HG03159 (cell line): ENCODE results near the gene PKD2.
"Not testable (repeated sequence)": the region's sequence is repeated elsewhere in the genome, so short reads cannot be mapped to it uniquely, and the experiment has no call there.

Experiments
- ATAC-seq: cut with Tn5 transposase; IDR thresholded peaks from one replicate; pipeline ENCODE4 v1.9.1; 2021; ENCODE audit warnings: mild to moderate bottlenecking, moderate library complexity; ENCODE audit not compliant: unreplicated experiment

The PKD2 gene

GRCh38 chr4:87985887-87986200 is 21.6 kb upstream of the PKD2 start:
- ATAC-seq, result no peak

- ATAC-seq, result no peak
These were observed 20.9 kb upstream of the PKD2 start for GRCh38 chr4:87986508-87986907.

- no peak for ATAC-seq
These were observed 17.7 kb upstream of the PKD2 start for GRCh38 chr4:87989765-87990164.

DNA sequence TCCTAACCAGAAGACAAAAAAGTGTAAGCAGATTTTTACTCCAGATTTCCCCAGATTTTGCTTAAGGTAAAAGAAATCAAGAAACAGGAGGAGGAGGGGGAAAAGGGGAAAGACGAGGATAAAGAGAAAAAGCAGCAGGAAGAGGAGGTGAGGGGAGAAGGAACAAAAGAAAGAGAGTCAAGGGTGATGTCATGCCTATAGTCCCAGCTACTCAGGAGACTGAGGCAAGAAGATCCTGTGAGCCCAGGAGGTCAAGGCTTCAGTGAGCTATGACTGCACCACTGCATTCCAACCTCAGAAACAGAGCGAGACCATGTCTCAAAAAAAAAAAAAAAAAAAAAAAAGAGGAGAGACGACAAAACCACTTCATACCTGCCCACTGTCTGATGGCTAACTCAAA is 12.0 kb upstream of the PKD2 start:
- ATAC-seq, result no peak

DNA sequence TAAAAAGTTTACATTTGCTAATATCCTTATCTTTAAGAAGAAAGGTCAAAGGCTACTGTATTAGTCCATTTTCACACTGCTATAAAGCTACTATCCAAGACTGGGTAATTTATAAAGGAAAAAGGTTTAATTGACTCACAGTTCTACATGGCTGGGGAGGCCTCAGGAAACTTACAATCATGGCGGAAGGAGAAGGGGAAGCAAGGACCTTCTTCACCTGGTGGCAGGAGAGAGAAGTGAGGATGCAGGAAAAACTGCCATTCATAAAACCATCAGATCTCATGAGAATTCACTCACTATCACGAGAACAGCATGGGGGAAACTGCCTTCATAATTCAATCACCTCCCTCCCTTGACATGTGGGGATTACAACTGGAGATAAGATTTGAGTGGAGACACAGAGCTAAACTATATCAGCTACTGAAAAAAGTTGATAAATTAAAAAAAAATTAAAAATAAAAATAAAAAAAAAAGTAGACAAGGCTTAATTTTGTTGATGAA is 8.2 kb upstream of the PKD2 start:
- ATAC-seq, result not testable (repeated sequence)

GRCh38 chr4:88001871-88002270 is 5.6 kb upstream of the PKD2 start:
- no peak for ATAC-seq

DNA sequence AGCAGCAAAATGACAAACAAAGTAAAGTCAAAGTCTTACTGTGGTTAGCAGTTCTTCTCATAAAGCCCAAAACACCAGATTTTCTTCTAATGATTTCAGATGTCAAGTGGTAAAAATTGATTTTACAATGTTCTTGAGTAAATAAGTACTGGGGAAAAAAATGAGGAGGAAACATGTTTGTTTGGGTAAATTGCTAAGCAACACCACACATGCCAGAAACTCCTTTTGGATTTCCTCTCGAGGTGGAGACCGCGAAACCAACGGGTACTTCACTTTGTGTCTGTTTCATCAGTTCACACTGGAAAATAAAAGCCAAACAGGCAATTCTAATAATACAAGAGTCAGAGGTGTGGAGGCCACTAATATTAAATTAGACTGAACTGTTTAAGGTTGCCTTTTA is 4.6 kb upstream of the PKD2 start:
- ATAC-seq, result no peak

DNA sequence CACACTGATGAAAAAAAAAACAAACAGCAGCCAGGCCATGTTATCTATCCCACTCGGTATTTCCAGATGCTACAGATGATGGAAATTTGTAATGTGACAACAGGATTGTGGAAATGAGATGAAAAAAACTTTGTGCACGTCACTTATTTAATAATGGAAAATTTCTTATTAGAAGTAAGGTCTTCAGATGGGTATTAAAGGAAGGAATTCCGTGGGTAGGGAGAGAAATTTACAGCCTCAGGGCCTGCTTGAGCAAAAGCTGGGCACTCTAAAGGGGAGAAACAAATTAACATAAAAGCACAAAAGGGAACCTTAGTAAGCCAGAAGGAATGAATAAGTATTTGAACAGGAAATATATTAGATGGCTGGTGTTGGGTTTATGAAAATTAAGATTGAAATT is 4.2 kb upstream of the PKD2 start:
- no peak for ATAC-seq

- no peak for ATAC-seq
These were observed 2.4 kb upstream of the PKD2 start for GRCh38 chr4:88005076-88005475.

DNA sequence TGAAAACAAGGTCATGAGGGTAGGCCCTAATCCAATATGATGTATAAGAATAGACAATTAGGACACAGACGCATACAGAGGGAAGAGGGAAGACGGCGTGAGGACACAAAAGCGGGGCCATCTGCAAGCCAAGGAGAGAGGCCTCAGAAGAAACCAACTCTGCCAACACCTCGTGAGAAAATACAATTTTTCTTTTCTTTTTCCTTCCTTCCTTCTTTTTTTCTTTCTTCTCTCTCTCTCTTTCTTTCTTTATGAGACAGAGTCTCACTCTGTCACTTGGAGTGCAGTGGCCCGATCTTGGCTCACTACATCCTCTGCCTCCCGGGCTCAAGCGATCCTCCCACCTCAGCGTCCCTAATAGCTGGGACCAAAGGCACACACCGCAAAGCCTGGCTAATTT is 1.5 kb upstream of the PKD2 start:
- no peak for ATAC-seq

- no peak for ATAC-seq
These were observed 505 bp upstream of the PKD2 start for GRCh38 chr4:88006956-88007303.

- ATAC-seq, result peak; percentile 33
These were observed 797 bp downstream of the PKD2 start for GRCh38 chr4:88008122-88008742.

- no peak for ATAC-seq
These were observed 1.3 kb downstream of the PKD2 start for GRCh38 chr4:88008743-88009171.

DNA sequence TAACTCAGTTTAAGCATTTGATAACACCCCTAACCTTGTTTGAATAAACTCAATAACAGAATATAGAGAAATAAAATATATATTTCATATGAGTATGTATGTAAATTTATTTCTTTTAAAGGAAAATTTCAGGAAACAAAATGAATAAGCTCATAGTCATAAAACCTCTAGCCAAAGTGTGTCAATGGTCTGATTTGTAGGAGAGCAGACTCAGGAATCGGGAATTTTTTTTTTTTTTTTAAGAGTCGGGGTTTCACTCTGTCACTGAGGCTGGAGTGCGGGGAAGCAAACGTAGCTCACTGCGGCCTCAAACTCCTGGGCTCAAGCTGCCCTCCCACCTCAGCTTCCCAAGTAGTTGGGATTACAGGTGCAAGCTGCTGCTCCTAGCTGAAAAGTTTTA is 2.4 kb downstream of the PKD2 start:
- no peak for ATAC-seq

DNA sequence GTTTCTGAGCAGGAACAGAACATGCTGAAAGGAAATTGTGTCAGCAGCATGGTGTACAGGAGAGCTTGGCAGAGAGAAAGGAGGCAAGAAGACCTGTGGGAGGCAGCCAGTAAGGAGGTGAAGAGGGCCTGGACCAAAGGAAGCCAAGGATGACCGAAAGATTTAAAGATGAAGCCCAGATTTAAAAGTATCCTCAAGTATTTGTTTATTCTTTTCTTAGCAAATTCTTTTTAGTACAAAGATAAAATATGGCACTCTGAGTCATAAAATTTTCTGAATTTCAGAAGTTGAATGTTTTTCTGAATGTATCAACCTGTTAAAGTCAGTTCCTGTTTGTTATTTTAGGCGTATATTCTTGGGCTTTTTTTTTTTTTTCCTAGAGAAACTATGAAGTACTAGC is 3.5 kb downstream of the PKD2 start:
- ATAC-seq, result no peak

DNA sequence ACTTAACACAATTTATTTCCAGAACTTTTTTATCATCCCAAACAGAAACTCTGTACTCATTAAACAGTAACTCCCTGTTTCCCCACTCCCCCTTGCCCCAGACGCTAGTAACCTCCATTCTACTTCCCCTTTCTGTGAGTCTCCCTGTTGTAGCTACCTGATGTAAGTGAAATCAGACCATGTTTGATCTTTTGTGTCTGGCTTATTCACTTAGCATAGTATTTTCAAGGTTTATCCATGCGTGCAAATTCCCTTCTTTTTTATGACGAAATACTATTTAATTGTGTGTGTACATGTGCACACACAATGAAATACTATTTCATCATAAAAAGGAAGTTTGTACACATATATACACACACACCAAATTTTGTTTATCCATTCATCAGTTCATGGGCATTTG is 5.2 kb downstream of the PKD2 start:
- ATAC-seq, result peak; percentile 62

DNA sequence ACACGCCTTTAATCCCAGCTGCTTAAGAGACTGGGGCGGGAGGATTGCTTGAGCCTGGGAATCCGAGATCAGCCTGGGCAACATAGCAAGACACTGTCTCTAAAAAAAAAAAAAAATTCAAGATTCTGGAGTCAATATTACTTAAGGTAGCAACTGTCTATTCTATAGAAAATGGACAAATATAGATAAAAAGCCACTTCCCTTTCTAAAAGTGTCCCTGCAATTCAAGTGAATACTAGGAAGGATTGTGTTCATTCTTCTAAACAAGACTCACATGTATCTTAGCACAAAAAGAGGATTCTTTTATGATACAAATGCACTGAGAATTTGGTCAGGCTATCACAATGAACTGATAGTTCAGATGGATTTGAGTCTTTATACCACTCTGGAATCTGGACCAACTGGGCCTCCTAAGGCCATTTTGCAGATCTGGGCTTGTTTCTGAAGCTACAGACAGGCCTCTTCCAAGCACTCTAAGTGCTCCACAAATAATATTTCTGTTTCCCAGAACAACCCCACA is 7.0 kb downstream of the PKD2 start:
- no peak for ATAC-seq

DNA sequence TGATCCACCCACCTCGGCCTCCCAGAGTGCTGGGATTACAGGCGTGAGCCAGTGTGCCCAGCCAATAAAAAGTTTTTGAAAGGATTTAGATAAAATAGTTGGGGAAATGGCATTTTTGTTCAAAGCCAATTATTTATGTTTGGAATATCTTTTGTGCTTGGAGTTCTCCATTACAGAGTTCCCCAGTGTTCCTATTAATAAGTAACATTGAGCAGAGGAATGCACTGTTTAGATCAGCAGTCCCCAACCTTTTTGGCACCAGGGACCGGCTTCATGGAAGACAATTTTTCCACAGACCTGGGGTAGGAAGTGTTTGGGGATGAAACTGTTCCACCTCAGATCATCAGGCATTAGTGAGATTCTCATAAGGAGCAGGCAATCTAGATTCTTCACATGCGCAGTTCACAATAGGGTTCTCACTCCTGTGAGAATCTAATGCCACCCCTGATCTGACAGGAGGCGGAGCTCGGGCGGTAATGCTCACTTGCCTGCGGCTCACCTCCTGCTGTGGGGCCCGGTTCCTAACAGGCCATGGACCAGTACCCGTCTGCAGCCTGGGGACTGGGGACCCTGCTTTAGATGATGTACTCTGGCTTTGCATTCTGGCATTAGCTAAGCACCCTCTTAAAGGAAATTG is 8.3 kb downstream of the PKD2 start:
- ATAC-seq, result no peak

DNA sequence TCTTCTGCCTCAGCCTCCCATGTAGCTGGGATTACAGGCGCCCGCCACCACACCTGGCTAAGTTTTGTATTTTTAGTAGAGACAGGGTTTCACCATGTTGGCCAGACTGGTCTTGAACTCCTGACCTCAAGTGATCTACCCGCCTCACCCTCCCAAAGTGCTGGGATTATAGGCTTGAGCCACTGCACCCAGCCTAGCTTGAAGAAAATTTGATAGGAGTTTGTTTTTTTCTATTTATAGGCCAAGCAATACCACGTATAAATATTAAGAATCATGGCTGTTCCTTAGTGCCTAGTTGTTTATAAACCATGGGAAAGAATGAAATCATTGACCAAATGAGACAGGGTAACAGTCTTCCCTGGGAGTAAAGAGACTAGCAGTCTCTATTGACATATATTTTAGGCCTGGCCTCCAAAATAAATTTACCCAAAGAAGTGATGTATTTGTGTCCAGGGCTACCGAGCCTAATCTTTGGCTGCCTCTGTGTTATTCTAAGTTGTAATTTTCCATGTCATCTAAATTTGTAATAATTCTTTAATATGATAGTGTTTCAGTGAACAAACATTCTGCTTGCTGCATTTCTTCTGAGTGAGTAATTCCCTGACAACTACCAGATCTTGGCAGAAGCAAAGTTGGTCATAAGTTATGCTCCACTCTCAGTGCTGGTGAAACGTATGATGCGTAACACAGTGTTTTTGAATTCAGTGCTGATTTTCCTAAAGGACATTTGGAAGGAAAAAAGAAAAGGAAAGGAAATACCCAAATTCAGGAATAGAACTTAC is 10.3 kb downstream of the PKD2 start:
- no peak for ATAC-seq

DNA sequence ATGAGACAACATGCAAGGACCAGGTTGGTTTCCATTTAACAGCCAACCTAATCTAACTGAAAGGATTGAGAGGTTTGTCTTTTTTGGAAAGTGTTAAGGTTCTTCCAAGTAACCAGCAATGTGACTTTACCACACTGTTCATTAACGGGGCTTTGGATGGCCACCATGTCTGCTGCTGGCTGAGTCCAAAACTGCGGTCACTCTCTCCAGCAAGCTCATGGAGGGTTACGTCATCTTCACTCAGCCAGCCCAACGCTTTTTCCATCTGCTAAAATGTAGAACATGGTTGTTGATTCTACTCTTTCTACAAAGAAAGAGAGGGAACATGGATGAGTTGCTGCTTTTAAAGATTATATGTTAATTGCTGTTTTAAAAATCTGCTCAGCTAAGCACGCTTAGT is 11.0 kb downstream of the PKD2 start:
- ATAC-seq, result no peak

- no peak for ATAC-seq
These were observed 14.4 kb downstream of the PKD2 start for GRCh38 chr4:88021824-88022223.

DNA sequence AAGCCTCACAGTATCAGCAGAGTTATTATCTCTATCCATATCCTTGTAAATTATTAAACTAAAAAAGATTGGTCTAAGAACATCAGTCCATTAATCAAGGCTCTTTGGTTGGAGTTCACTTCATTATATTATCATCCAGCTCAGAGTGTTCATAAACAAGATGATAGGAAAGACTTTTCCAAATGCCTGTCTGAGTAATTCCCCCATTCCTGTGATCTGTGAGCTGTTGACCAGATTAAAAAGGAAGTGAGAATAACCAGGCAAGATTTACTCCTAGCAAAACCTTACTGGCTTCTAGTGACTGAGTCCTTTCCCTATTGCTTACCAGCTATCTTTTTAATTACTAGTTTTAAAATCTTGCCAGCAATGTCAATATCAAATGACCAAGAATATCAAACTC is 14.9 kb downstream of the PKD2 start:
- no peak for ATAC-seq
